ENCODE data around the gene KIF26B. TPM values are rescaled to one million over a fixed set of nuclear protein-coding genes. Genes with fewer than 3 reads are reported as not detected.

Gene KIF26B
- total RNA-seq, 1 experiment from 2014 or later: 1.2 TPM

GRCh38 chr1:245683676-245684075 lies 528.9 kb downstream of the KIF26B start (continued):
- TF ChIP-seq E2F1 (CRISPR knock-in tag; IDR thresholded peaks at IDR 0.05) (no peak), CBFB (CRISPR knock-in tag; IDR thresholded peaks at IDR 0.05; ENCODE audit: low read depth) (no peak), ETV6 (CRISPR knock-in tag; IDR thresholded peaks at IDR 0.05) (no peak)
- TF ChIP-seq, protein P1, sequence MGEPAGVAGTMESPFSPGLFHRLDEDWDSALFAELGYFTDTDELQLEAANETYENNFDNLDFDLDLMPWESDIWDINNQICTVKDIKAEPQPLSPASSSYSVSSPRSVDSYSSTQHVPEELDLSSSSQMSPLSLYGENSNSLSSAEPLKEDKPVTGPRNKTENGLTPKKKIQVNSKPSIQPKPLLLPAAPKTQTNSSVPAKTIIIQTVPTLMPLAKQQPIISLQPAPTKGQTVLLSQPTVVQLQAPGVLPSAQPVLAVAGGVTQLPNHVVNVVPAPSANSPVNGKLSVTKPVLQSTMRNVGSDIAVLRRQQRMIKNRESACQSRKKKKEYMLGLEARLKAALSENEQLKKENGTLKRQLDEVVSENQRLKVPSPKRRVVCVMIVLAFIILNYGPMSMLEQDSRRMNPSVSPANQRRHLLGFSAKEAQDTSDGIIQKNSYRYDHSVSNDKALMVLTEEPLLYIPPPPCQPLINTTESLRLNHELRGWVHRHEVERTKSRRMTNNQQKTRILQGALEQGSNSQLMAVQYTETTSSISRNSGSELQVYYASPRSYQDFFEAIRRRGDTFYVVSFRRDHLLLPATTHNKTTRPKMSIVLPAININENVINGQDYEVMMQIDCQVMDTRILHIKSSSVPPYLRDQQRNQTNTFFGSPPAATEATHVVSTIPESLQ (CRISPR knock-in tag; IDR thresholded peaks at IDR 0.05): no peak

- H3K27me3 Mint-ChIP-seq (ENCODE audit: low read depth): peaks cover 15% of the 10 kb centered on the region
- no peaks in the 10 kb centered on the region for H3K36me3 Mint-ChIP-seq
- H3K4me1 Mint-ChIP-seq: no peaks in the 10 kb centered on the region
- ATAC-seq (no peak), DNase-seq (ENCODE audit: low spot score) (no peak)
- ChIA-PET POLR2A (no interaction called here), CTCF (no interaction called here)
- TF ChIP-seq EMX1 (CRISPR knock-in tag; IDR thresholded peaks at IDR 0.05): no peak
- no peak for TF ChIP-seq IRF1 (CRISPR knock-in tag; IDR thresholded peaks at IDR 0.05)
- TF ChIP-seq USF2 (CRISPR knock-in tag; IDR thresholded peaks at IDR 0.05): no peak
- TF ChIP-seq MXD4 (CRISPR knock-in tag; IDR thresholded peaks at IDR 0.05; ENCODE audit: borderline replicate concordance): no peak
- no peak for TF ChIP-seq CREB1 (CRISPR knock-in tag; IDR thresholded peaks at IDR 0.05)
- no peak for TF ChIP-seq HMGA2 (CRISPR knock-in tag; IDR thresholded peaks at IDR 0.05)
- TF ChIP-seq, protein P2, sequence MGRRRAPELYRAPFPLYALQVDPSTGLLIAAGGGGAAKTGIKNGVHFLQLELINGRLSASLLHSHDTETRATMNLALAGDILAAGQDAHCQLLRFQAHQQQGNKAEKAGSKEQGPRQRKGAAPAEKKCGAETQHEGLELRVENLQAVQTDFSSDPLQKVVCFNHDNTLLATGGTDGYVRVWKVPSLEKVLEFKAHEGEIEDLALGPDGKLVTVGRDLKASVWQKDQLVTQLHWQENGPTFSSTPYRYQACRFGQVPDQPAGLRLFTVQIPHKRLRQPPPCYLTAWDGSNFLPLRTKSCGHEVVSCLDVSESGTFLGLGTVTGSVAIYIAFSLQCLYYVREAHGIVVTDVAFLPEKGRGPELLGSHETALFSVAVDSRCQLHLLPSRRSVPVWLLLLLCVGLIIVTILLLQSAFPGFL (CRISPR knock-in tag; IDR thresholded peaks at IDR 0.05; ENCODE audit: borderline replicate concordance): no peak
- TF ChIP-seq MLX (CRISPR knock-in tag; IDR thresholded peaks at IDR 0.05): no peak
- no peak for TF ChIP-seq ATF3 (CRISPR knock-in tag; conservative IDR thresholded peaks at IDR 0.05)
- TF ChIP-seq, protein P1 (CRISPR knock-in tag; IDR thresholded peaks at IDR 0.05): no peak
- no peak for TF ChIP-seq IRF2 (CRISPR knock-in tag; IDR thresholded peaks at IDR 0.05; ENCODE audit: borderline replicate concordance, low read depth)
- TF ChIP-seq ZNF423 (CRISPR knock-in tag; IDR thresholded peaks at IDR 0.05): no peak
- no peak for TF ChIP-seq CREM (CRISPR knock-in tag; IDR thresholded peaks at IDR 0.05)
- TF ChIP-seq ZNF263 (CRISPR knock-in tag; IDR thresholded peaks at IDR 0.05; ENCODE audit: low read depth): no peak
- no peaks in the 10 kb centered on the region for H3K9me3 Mint-ChIP-seq
- H3K4me3 Mint-ChIP-seq: no peak overlapping the region
- H3K27ac Mint-ChIP-seq: no peak overlapping the region
These were observed 529.4 kb downstream of the KIF26B start for GRCh38 chr1:245684166-245684565.
